H1 (cell line): ENCODE data around the gene PDE6D.

Experiments used
- BACH1 ChIP-seq: IDR thresholded peaks from 2 replicates; pipeline ENCODE4 v1.6.1; 2012; ENCODE audit warnings: low read length, improper control_type of control experiment
- CEBPB ChIP-seq: IDR thresholded peaks from 2 replicates; pipeline ENCODE4 v1.6.1; 2012; ENCODE audit warnings: low read depth, low read length
- CTCF ChIP-seq, 3 experiments: IDR thresholded peaks; 1 replicate in 2 of 3; 2 replicates in 1 of 3; pipeline versions ENCODE4 v1.5.1 to v1.6.1; 2011; ENCODE audit warnings: low read length in 3 of 3, mild to moderate bottlenecking in 3 of 3, inconsistent platforms in 2 of 3, low read depth in 1 of 3, moderate library complexity in 1 of 3; ENCODE audit not compliant: insufficient read depth in 1 of 3; ENCODE audit errors: control extremely low read depth in 1 of 3
- EGR1 ChIP-seq: IDR thresholded peaks from 2 replicates; pipeline ENCODE4 v1.6.1; 2011; ENCODE audit warnings: low read depth, low read length, borderline replicate concordance
- EP300 ChIP-seq, 2 experiments: IDR thresholded peaks; 1 replicate in 1 of 2; 2 replicates in 1 of 2; pipeline ENCODE4 v1.6.1; 2011 to 2012; ENCODE audit warnings: low read depth in 2 of 2, low read length in 2 of 2, mild to moderate bottlenecking in 2 of 2, borderline replicate concordance in 1 of 2, inconsistent platforms in 1 of 2, moderate library complexity in 1 of 2
- EZH2 ChIP-seq: fragments of 200-600 bp; sonication (generic); IDR thresholded peaks from 2 replicates; pipeline ENCODE4 v1.7.1; 2012; ENCODE audit warnings: low read depth, mild to moderate bottlenecking, moderate library complexity, low read length, inconsistent platforms; ENCODE audit not compliant: severe bottlenecking
- JUND ChIP-seq: IDR thresholded peaks from 2 replicates; pipeline ENCODE4 v1.6.1; 2011; ENCODE audit warnings: mild to moderate bottlenecking, improper control_type of control experiment, low read length
- KDM1A ChIP-seq: fragments of 200-600, 300-600 bp; sonication (generic); IDR thresholded peaks from 2 replicates; pipeline ENCODE4 v1.7.1; 2016; ENCODE audit warnings: mild to moderate bottlenecking, low read length, borderline replicate concordance
- PHF8 ChIP-seq: fragments of 200-600 bp; sonication (generic); conservative IDR thresholded peaks from 2 replicates; pipeline ENCODE4 v1.7.1; 2012; ENCODE audit warnings: low read depth, mild to moderate bottlenecking, inconsistent platforms, low read length, moderate library complexity
- RAD21 ChIP-seq, 2 experiments: IDR thresholded peaks in 1 of 2; conservative IDR thresholded peaks in 1 of 2; 2 replicates each; pipeline ENCODE4 v1.6.1; 2011; ENCODE audit warnings: low read depth in 2 of 2, low read length in 2 of 2, improper control_type of control experiment in 1 of 2, inconsistent platforms in 1 of 2, mild to moderate bottlenecking in 1 of 2, moderate library complexity in 1 of 2
- SUZ12 ChIP-seq: fragments of 200-600 bp; sonication (generic); IDR thresholded peaks from 2 replicates; pipeline ENCODE4 v1.6.1; 2012; ENCODE audit warnings: mild to moderate bottlenecking, inconsistent platforms, low read length, moderate library complexity, mixed read lengths
- TEAD4 ChIP-seq: IDR thresholded peaks from 2 replicates; pipeline ENCODE4 v1.6.1; 2012; ENCODE audit warnings: low read depth, low read length, inconsistent platforms, mixed read lengths

- TF ChIP-seq EGR1 (no peak), RAD21 (IDR thresholded peaks at IDR 0.05 in 1 of 2, conservative IDR thresholded peaks at IDR 0.05 in 1 of 2; ENCODE audit: low read depth in 2 of 2, low read length in 2 of 2) (no peak), PHF8 (no peak), EZH2 (no peak), BACH1 (no peak), JUND (no peak), CTCF (IDR thresholded peaks at IDR 0.05; ENCODE audit: control extremely low read depth in 1 of 3, insufficient read depth in 1 of 3, low read depth in 1 of 3, low read length in 3 of 3) (no peak), TEAD4 (no peak), KDM1A (no peak), CEBPB (no peak), EP300 (IDR thresholded peaks at IDR 0.05; ENCODE audit: borderline replicate concordance in 1 of 2, low read depth in 2 of 2, low read length in 2 of 2) (no peak), SUZ12 (no peak)
These were observed 25.9 kb upstream of the PDE6D start for GRCh38 chr2:231807020-231807419.
